Heart left ventricle (tissue), 16 donors: ENCODE results near the gene ADCK1. TPM values are rescaled to one million over a fixed set of nuclear protein-coding genes. Genes with fewer than 3 reads are reported as not detected.
"Not testable (repeated sequence)": the region's sequence is repeated elsewhere in the genome, so short reads cannot be mapped to it uniquely, and the experiment has no call there.

Experiments used
- ATAC-seq, 4 donors: fragments of 200-7000 bp; cut with Tn5 transposase; one replicate each; pipeline ENCODE4 v1.9.1; 2020 to 2022; ENCODE audit warnings: moderate library complexity in 4 of 4, mild to moderate bottlenecking in 3 of 4, moderate number of reproducible peaks in 1 of 4
- DNase-seq, 5 donors: peaks; one replicate each; pipeline ENCODE4 v3.0.0-alpha.2; 2020
- H3K27ac ChIP-seq, 12 donors: fragments of 200-600 bp; sonication (generic) in 4 of 12; one replicate each; pipeline versions ENCODE4 v1.5.0 to v1.8.0; 2016 to 2022; ENCODE audit warnings: mild to moderate bottlenecking in 2 of 12
- H3K27me3 ChIP-seq, 9 donors: fragments of 200-600 bp; sonication (generic) in 2 of 9; one replicate each; pipeline versions ENCODE4 v1.5.1 to v1.8.0; 2016 to 2022; ENCODE audit warnings: mild to moderate bottlenecking in 3 of 9
- H3K36me3 ChIP-seq, 9 donors: fragments of 200-600 bp; sonication (generic) in 2 of 9; one replicate each; pipeline versions ENCODE4 v1.5.0 to v1.8.0; 2018 to 2022; ENCODE audit warnings: mild to moderate bottlenecking in 2 of 9
- H3K4me1 ChIP-seq, 12 donors: fragments of 200-600 bp; sonication (generic) in 4 of 12; one replicate each; pipeline versions ENCODE4 v1.5.0 to v1.8.0; 2016 to 2022; ENCODE audit warnings: mild to moderate bottlenecking in 3 of 12
- H3K4me3 ChIP-seq, 12 donors: fragments of 200-600 bp; sonication (generic) in 4 of 12; one replicate each; pipeline versions ENCODE4 v1.5.0 to v1.8.0; 2017 to 2022; ENCODE audit warnings: mild to moderate bottlenecking in 9 of 12, moderate library complexity in 4 of 12
- H3K9me3 ChIP-seq, 12 donors: fragments of 200-600 bp; sonication (generic) in 4 of 12; one replicate each; pipeline versions ENCODE4 v1.5.0 to v1.8.0; 2016 to 2022; ENCODE audit warnings: mild to moderate bottlenecking in 1 of 12
- CTCF ChIP-seq, 12 donors: fragments of 200-600 bp; sonication (generic) in 4 of 12; IDR thresholded peaks; one replicate each; pipeline versions ENCODE4 v1.5.0 to v1.8.0; 2018 to 2022; ENCODE audit warnings: antibody characterized with exemption in 12 of 12, mild to moderate bottlenecking in 5 of 12
- POLR2A ChIP-seq, 2 donors: fragments of 450-650 bp; IDR thresholded peaks; one replicate each; pipeline ENCODE4 v1.6.1; 2017; ENCODE audit warnings: antibody characterized with exemption in 2 of 2, mild to moderate bottlenecking in 2 of 2, moderate library complexity in 2 of 2
- WGBS, 4 donors: extraction: QIAGEN DNeasy Blood & Tissue Kit in 2 of 4; methylation state at CpG; one replicate each; pipeline versions ENCODE4 v1.1.5 to v1.1.7; 2013 to 2018; 5-methylcytosine and 5-hydroxymethylcytosine counted together
- intact Hi-C, 10 donors: fragments of 100-400 bp; cut with DNase I; formaldehyde crosslinking; loops; one replicate each; pipeline versions ENCODE4 v1.11.1 to v1.14.2; 2022
- polyA plus RNA-seq, 2 donors: library from polyadenylated mRNA; stranded (reverse); fragments of 200-250 nt; gene quantifications; one replicate each; pipeline ENCODE4 v1.2.3, GENCODE V29; 2013
- total RNA-seq, 9 donors: library from RNA; depleted of rRNA in 2 of 9; stranded (reverse); fragments of >200 nt in 2 of 9; fragmentation: NEBNext Ultra II Directional in 3 of 9; extraction: Animal tissue kit (Norgen Biotek cat#: 25700) in 3 of 9; gene quantifications; one replicate each; pipeline versions ENCODE4 v1.1.0 to v1.2.4, GENCODE V29; 2016 to 2023
- donor health status: ischemic (EF 13 %, LVEDD 7.1; RV severe dilation, severe dysfunction).
- donor health status: healthy with polysubstance abuse.
- donor health status: DM: no; HTN: yes; CAD: no.
- donor health status: DM: no; HTN: no; CAD: no.
- donor health status: ischemic (EF 25% LVEDD 6.9; RV normal size, moderate dysfunction).
- donor health status: ischemic (EF 25% LVEDD 5.7; RV mildly dilated, moderate dysfunction).
- donor health status: healthy.
- donor health status: DM: yes; HTN: yes; CAD: no.
- donor health status: ischemic (EF 35%, LVEDD 5.7; RV mildly dilated, moderate dysfunction).
- donor health status: nonischemic (EF 11% LVEDD 7.7; RV severe dilation, severe dysfunction).
- donor health status: DM: yes; HTN: yes; CAD: no.
- donor health status: PGD.
- donor health status: ischemic (EF 29% LVEDD 5.4; RV normal size, mild dysfunction).
- donor health status: nonischemic (EF 23%, LVEDD 6.1; RV moderate dilation, normal function).

ADCK1 gene
- total and polyA plus RNA-seq, 11 donors = 4.0 to 12.8 (median 7.9) TPM

DNA sequence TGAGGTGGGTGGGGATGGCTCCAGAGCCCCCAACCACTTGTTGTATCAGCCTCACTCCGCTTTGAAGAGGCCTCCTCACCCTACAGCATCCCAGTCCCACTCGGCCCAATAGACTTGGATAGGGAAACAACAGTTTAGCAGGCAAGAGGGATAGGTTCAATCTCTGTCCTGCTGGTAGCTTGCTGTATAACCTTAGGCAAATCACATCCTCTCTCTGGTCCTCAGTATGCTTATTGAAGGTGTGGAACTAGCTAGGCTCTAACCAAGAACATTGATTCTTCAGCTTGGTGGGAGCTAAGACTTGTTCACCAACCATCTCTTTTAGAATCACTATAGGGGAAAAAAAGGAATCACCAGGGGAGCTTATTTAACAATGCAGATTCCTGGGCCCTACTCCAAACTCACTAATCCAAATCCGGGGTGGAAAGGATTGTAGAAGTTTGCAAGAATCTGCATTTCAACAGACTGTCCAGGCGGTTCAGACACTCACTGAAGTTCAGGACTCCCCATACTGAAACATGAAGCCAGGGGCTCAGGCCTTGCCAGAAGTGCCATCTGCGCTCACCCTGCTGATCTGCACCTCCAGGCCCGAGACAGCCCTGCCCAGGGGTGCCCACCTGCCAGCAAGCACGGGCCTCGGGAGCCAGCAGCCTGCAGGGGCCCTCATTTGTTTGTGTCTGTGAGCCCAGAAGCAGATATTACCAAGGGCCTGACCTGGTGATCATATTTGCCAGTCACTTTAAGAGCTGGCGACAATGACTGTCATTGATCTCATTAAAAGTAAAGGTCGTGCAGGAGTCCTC is 113.0 kb downstream of the ADCK1 start:
- Histone ChIP-seq H3K9me3 (no peaks in the 10 kb centered on the region), H3K27ac (no peak overlapping the region), H3K4me3 (no peak overlapping the region), H3K4me1 (peaks cover 0 to 4% (median 0%) of the 10 kb centered on the region in 12 donors), H3K36me3 (peaks cover 0 to 1% (median 0%) of the 10 kb centered on the region in 9 donors), H3K27me3 (no peaks in the 10 kb centered on the region)
- ATAC-seq (no peak), DNase-seq (no peak)
- intact Hi-C loops = no loop called here
- WGBS, 4 donors = 77 to 85% (median 79%) methylated on average over 9 to 10 of the region's 10 CpGs
- TF ChIP-seq POLR2A (IDR thresholded peaks at IDR 0.05) = no peak
- TF ChIP-seq CTCF (IDR thresholded peaks at IDR 0.05) = no peak

DNA sequence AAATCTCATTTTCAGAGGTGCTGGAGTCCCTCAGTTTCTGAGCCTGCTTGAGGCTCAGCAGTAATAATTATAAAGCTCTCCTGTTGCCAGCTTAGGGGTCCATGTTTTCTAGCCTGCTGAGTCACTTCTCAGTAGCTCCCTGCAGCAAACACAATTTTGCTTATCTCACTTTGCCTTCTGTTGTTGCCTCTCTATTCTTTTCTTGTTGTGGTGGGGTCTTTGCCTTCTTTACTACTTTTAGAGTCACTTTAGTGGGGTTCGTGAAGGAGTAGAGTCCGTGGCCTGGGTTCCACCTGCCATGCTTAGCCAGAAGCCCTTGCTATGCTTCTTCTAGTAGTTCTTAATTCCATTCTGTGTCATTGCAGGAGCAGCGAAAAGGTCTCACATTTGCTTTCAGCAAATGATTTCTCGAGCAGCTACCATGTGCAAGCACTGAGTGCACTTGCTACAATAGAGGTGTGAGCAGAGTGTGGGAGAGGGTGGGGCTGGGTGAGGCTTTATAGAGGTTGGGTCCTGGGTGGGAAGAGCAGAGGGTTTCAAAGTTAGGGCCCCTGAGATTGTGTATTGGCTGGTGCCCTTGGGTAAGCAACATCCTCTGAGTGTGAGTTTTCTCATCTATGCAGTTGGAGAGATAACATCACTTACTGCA is 114.3 kb downstream of the ADCK1 start:
- ATAC-seq = no peak
- Histone ChIP-seq H3K4me1 (peaks cover 0 to 13% (median 2%) of the 10 kb centered on the region in 12 donors), H3K36me3 (no peaks in the 10 kb centered on the region), H3K9me3 (no peaks in the 10 kb centered on the region), H3K27ac (no peak overlapping the region), H3K4me3 (no peak overlapping the region), H3K27me3 (no peaks in the 10 kb centered on the region)
- intact Hi-C loops = no loop called here
- 92 to 97% (median 93%) methylated on average over 4 of the region's 4 CpGs for WGBS, 4 donors
- no peak for DNase-seq
- no peak for TF ChIP-seq CTCF (IDR thresholded peaks at IDR 0.05)
- no peak for TF ChIP-seq POLR2A (IDR thresholded peaks at IDR 0.05)

GRCh38 chr14:77915390-77915789 is 115.5 kb downstream of the ADCK1 start:
- H3K36me3 ChIP-seq, H3K27ac ChIP-seq, H3K9me3 ChIP-seq, DNase-seq, intact Hi-C loops, ATAC-seq, H3K27me3 ChIP-seq, H3K4me3 ChIP-seq: not testable (repeated sequence)
- peaks cover 0 to 13% (median 2%) of the 10 kb centered on the region in 12 donors for H3K4me1 ChIP-seq
- WGBS, 4 donors = 85 to 96% (median 95%) methylated on average over 2 of the region's 2 CpGs

DNA sequence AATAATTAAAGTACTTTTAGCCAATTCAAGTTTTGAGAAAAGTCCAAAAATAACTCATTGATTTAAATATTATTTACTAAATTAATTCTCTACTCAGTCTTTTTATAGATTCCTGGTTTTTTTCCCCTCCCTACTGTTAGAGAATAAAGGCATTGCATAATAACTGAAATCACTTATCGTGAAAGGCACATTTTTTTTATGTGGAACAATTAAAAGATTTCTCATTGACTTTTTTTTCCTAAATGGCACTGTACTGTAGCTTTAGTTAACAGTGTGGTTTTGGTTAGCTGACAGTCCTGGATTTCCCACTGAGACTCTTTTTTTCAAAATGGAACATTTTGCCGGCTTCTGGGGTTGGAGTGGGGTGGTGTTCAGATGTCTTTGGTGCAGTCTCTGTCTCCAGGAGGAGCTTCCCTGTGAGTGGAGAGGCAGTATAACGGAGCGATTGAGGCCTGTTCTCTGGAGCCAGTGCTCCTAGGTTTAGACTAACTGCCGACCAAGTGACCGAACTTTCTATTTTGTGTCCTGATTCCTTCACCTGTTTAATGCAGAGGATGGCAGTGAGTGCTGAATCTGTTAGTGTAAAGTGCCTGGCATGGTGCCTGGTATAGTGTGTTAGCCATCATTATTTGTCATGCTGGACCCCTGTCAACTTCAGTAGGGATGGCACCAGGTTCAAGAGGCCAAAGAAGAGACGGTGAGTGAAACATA is 117.7 kb downstream of the ADCK1 start:
- no peak for TF ChIP-seq POLR2A (IDR thresholded peaks at IDR 0.05)
- no peak for TF ChIP-seq CTCF (IDR thresholded peaks at IDR 0.05)
- 67 to 72% (median 70%) methylated on average over 7 of the region's 7 CpGs for WGBS, 4 donors
- Histone ChIP-seq H3K27ac (peak overlapping the region in 3 of 12 donors; percentile 7 to 62 (median 37)), H3K27me3 (no peaks in the 10 kb centered on the region), H3K36me3 (no peaks in the 10 kb centered on the region), H3K4me1 (peaks cover 0 to 13% (median 2%) of the 10 kb centered on the region in 12 donors), H3K9me3 (peaks cover 0 to 8% (median 0%) of the 10 kb centered on the region in 12 donors), H3K4me3 (no peak overlapping the region)
- intact Hi-C loops = no loop called here
- ATAC-seq (peak in 2 of 4 donors; percentile 22 to 44), DNase-seq (peak in 1 of 5 donors; percentile 12)
